HCT116 (cell line): Measurements from ENCODE around the gene TSPAN10. TPM values are rescaled to one million over a fixed set of nuclear protein-coding genes. Genes with fewer than 3 reads are reported as not detected.

ENCODE experiments used
- ATAC-seq: fragments of 200-7000 bp; cut with Tn5 transposase; 2 replicates; pipeline ENCODE4 v1.9.1; 2020; ENCODE audit warnings: mild to moderate bottlenecking, moderate library complexity
- BruUV-seq: library from RNA; stranded (reverse); fragments of 400-500 nt; replicated peaks from 2 replicates; lab custom pipeline; 2021; lab: Mats Ljungman, UMichigan
- CTCF ChIA-PET: fragments of 300-600 bp; sonication (Branson Sonifier 250); formaldehyde crosslinking; loops from one replicate; lab custom pipeline; 2021; ENCODE audit warnings: antibody characterized with exemption; lab: Charles Lee
- POLR2A ChIA-PET: fragments of 300-600, 350-600 bp; sonication (Branson Sonifier 250); formaldehyde crosslinking; loops from one replicate; lab custom pipeline; 2021; ENCODE audit warnings: antibody characterized with exemption; lab: Charles Lee
- RAD21 ChIA-PET, 2 experiments: fragments of 300-600 bp; sonication (Branson Sonifier 250); formaldehyde crosslinking; loops; one replicate each; lab custom pipeline; 2023; ENCODE audit warnings: low total read pairs in 2 of 2; ENCODE audit not compliant: uncharacterized antibody in 2 of 2, unreplicated experiment in 2 of 2, low non-redundant PET in 1 of 2; lab: Charles Lee
- DNase-seq: peaks from one replicate; pipeline ENCODE4 v3.0.0-alpha.2; 2010; ENCODE audit warnings: low read depth, low spot score
- H2AFZ ChIP-seq: fragments of 200-600 bp; shearing (Covaris generic), sonication (generic); 2 replicates; pipeline ENCODE4 v1.6.1; 2017; ENCODE audit warnings: low read depth, mixed run types, mixed read lengths, antibody characterized with exemption, low read length; ENCODE audit not compliant: poor library complexity, severe bottlenecking
- H3K27ac ChIP-seq: 2 replicates; pipeline ENCODE4 v1.5.1; 2012; ENCODE audit warnings: low read depth, low read length
- H3K27me3 ChIP-seq: fragments of 200-600 bp; sonication (generic); 2 replicates; pipeline ENCODE4 v1.6.1; 2016; ENCODE audit warnings: mixed run types, low read length, mixed read lengths; ENCODE audit not compliant: insufficient read depth
- H3K36me3 ChIP-seq, 2 experiments: fragments of 200-500 bp in 1 of 2; fragments of 200-600 bp in 1 of 2; sonication (Bioruptor generic) in 1 of 2; sonication (generic) in 1 of 2; 2 replicates each; pipeline versions ENCODE4 v1.5.1 to v1.6.1; 2014 to 2016; ENCODE audit warnings: low read length in 2 of 2, inconsistent platforms in 1 of 2, mixed read lengths in 1 of 2, mixed run types in 1 of 2; ENCODE audit not compliant: insufficient read depth in 2 of 2, control insufficient read depth in 1 of 2
- H3K4me1 ChIP-seq, 2 experiments: fragments of 200-600 bp in 1 of 2; sonication (generic) in 1 of 2; 2 replicates each; pipeline versions ENCODE4 v1.5.1 to v1.6.1; 2012 to 2017; ENCODE audit warnings: low read length in 2 of 2, inconsistent platforms in 1 of 2, mild to moderate bottlenecking in 1 of 2, mixed read lengths in 1 of 2, mixed run types in 1 of 2, moderate library complexity in 1 of 2; ENCODE audit not compliant: insufficient read depth in 2 of 2, control insufficient read depth in 1 of 2
- H3K4me2 ChIP-seq: fragments of 200-600 bp; sonication (generic); 2 replicates; pipeline ENCODE4 v1.6.1; 2017; ENCODE audit warnings: mixed run types, low read length, mixed read lengths
- H3K4me3 ChIP-seq, 2 experiments: fragments of 200-600 bp in 1 of 2; sonication (generic) in 1 of 2; replicated peaks in 1 of 2; 2 replicates each; pipeline ENCODE4 v1.5.1; 2011 to 2016; ENCODE audit warnings: low read length in 2 of 2, control low read depth in 1 of 2, low read depth in 1 of 2, mild to moderate bottlenecking in 1 of 2, mixed read lengths in 1 of 2, mixed run types in 1 of 2
- H3K79me2 ChIP-seq: fragments of 200-600 bp; sonication (generic); 2 replicates; pipeline ENCODE4 v1.6.1; 2017; ENCODE audit warnings: mild to moderate bottlenecking, mixed run types, low read length, moderate library complexity, mixed read lengths; ENCODE audit not compliant: insufficient read depth
- H3K9ac ChIP-seq: fragments of 200-600 bp; sonication (generic); 2 replicates; pipeline ENCODE4 v1.6.1; 2016; ENCODE audit warnings: low read length, mixed read lengths
- H3K9me2 ChIP-seq: fragments of 200-600 bp; sonication (generic), shearing (Covaris generic); 2 replicates; pipeline ENCODE4 v1.6.1; 2017; ENCODE audit warnings: mixed run types, mild to moderate bottlenecking, moderate library complexity; ENCODE audit not compliant: insufficient read depth
- H3K9me3 ChIP-seq, 2 experiments: fragments of 200-500 bp in 1 of 2; fragments of 200-600 bp in 1 of 2; sonication (Bioruptor generic) in 1 of 2; sonication (generic) in 1 of 2; 2 replicates each; pipeline ENCODE4 v1.6.1; 2014 to 2017; ENCODE audit warnings: low read length in 2 of 2, mixed read lengths in 2 of 2, inconsistent platforms in 1 of 2, low read depth in 1 of 2, mild to moderate bottlenecking in 1 of 2, mixed run types in 1 of 2, moderate library complexity in 1 of 2; ENCODE audit not compliant: control insufficient read depth in 1 of 2, insufficient read depth in 1 of 2
- H4K20me1 ChIP-seq: fragments of 200-600 bp; sonication (generic), shearing (Covaris generic); 2 replicates; pipeline ENCODE4 v1.6.1; 2017; ENCODE audit warnings: mixed run types, mild to moderate bottlenecking, moderate library complexity; ENCODE audit not compliant: insufficient read depth
- CBX3 ChIP-seq: IDR thresholded peaks from 2 replicates; pipeline ENCODE4 v1.6.1; 2012; ENCODE audit warnings: low read depth
- CEBPB ChIP-seq: IDR thresholded peaks from 2 replicates; pipeline ENCODE4 v1.6.1; 2012; ENCODE audit warnings: low read depth
- EGR1 ChIP-seq: IDR thresholded peaks from 2 replicates; pipeline ENCODE4 v1.6.1; 2012; ENCODE audit warnings: low read depth
- ELF1 ChIP-seq: IDR thresholded peaks from 2 replicates; pipeline ENCODE4 v1.6.1; 2012; ENCODE audit warnings: low read depth, borderline replicate concordance
- EZH2 ChIP-seq: fragments of 200-600 bp; sonication (generic); IDR thresholded peaks from 2 replicates; pipeline ENCODE4 v1.6.1; 2017; ENCODE audit warnings: antibody characterized with exemption, mixed run types
- EZH2phosphoT487 ChIP-seq: fragments of 200-600 bp; IDR thresholded peaks from 2 replicates; pipeline ENCODE4 v1.6.1; 2018; ENCODE audit warnings: antibody characterized with exemption, borderline replicate concordance
- JUND ChIP-seq: IDR thresholded peaks from 2 replicates; pipeline ENCODE4 v1.6.1; 2012
- POLR2A ChIP-seq: IDR thresholded peaks from 2 replicates; pipeline ENCODE4 v1.7.0; 2011; ENCODE audit warnings: borderline replicate concordance; ENCODE audit not compliant: insufficient read depth, insufficient read length; ENCODE audit errors: extremely low read depth
- POLR2AphosphoS5 ChIP-seq: IDR thresholded peaks from 2 replicates; pipeline ENCODE4 v1.6.1; 2011; ENCODE audit warnings: mild to moderate bottlenecking, low read depth, low read length, moderate library complexity
- RAD21 ChIP-seq: IDR thresholded peaks from 2 replicates; pipeline ENCODE4 v1.6.1; 2012; ENCODE audit warnings: low read depth, mild to moderate bottlenecking
- REST ChIP-seq: IDR thresholded peaks from 2 replicates; pipeline ENCODE4 v1.6.1; 2012; ENCODE audit warnings: low read depth
- SIN3A ChIP-seq: IDR thresholded peaks from 2 replicates; pipeline ENCODE4 v1.6.1; 2012; ENCODE audit warnings: low read depth
- SRF ChIP-seq: IDR thresholded peaks from 2 replicates; pipeline ENCODE4 v1.6.1; 2012; ENCODE audit warnings: low read depth
- TCF7L2 ChIP-seq: IDR thresholded peaks from 2 replicates; pipeline ENCODE4 v1.7.0; 2011; ENCODE audit warnings: borderline replicate concordance, inconsistent platforms; ENCODE audit not compliant: insufficient read depth, insufficient read length; ENCODE audit errors: extremely low read depth
- ZBTB33 ChIP-seq: IDR thresholded peaks from 2 replicates; pipeline ENCODE4 v1.6.1; 2011; ENCODE audit warnings: mild to moderate bottlenecking, low read length, moderate library complexity; ENCODE audit not compliant: insufficient replicate concordance; ENCODE audit errors: extremely low read depth
- ZFX ChIP-seq: fragments of 450-650 bp; IDR thresholded peaks from 2 replicates; pipeline ENCODE4 v1.6.1; 2017
- intact Hi-C: fragments of 100-400 bp; cut with micrococcal nuclease; formaldehyde crosslinking; loops from 2 replicates; pipeline ENCODE4 v1.10.0; 2022
- total RNA-seq: library from RNA; stranded (reverse); gene quantifications from one replicate; pipeline ENCODE4 v1.2.1, GENCODE V29; 2021; ENCODE audit not compliant: unreplicated experiment
- TF ChIP-seq, protein P1 (sequence below), 3 experiments: fragments of 200-600 bp in 1 of 3; sonication (generic) in 1 of 3; IDR thresholded peaks in 2 of 3; conservative IDR thresholded peaks in 1 of 3; 2 replicates each; pipeline ENCODE4 v1.5.1; 2012 to 2017; ENCODE audit warnings: low read depth in 2 of 3, low read length in 2 of 3, antibody characterized with exemption in 1 of 3, borderline replicate concordance in 1 of 3, control low read depth in 1 of 3, mild to moderate bottlenecking in 1 of 3, mixed read lengths in 1 of 3, mixed run types in 1 of 3, moderate library complexity in 1 of 3; ENCODE audit not compliant: insufficient read depth in 1 of 3
- TF ChIP-seq, protein P2 (sequence below): IDR thresholded peaks from 2 replicates; pipeline ENCODE4 v1.6.1; 2012

Gene TSPAN10
- total RNA-seq, 1 experiment from 2014 or later = 2.3 TPM

DNA sequence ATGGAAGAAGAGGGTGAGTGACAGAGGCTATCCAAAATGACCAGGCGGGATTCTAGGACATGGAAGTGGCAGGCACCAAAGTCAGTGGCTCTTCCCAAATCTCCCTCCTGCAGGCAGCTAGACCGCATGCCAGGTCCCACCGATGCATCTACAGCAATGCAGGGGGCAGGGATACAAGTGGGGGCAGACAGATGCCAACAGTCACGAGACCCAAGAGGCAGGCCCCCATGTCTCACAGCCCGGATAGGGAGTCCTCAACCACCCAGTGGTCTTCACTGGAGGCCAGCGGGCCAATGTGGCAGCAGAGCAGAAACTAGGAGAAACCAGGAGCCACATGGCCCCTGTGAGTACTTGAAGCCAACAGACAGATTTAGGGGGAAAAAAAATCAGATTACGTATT is 20.1 kb upstream of the TSPAN10 start:
- TF ChIP-seq CEBPB = no peak
- TF ChIP-seq POLR2A = no peak
- TF ChIP-seq ZFX = no peak
- no peak for TF ChIP-seq POLR2AphosphoS5
- no peak for TF ChIP-seq CBX3
- TF ChIP-seq RAD21 = no peak
- no peak for TF ChIP-seq EZH2phosphoT487
- no peak for TF ChIP-seq ZBTB33
- TF ChIP-seq, protein P1, sequence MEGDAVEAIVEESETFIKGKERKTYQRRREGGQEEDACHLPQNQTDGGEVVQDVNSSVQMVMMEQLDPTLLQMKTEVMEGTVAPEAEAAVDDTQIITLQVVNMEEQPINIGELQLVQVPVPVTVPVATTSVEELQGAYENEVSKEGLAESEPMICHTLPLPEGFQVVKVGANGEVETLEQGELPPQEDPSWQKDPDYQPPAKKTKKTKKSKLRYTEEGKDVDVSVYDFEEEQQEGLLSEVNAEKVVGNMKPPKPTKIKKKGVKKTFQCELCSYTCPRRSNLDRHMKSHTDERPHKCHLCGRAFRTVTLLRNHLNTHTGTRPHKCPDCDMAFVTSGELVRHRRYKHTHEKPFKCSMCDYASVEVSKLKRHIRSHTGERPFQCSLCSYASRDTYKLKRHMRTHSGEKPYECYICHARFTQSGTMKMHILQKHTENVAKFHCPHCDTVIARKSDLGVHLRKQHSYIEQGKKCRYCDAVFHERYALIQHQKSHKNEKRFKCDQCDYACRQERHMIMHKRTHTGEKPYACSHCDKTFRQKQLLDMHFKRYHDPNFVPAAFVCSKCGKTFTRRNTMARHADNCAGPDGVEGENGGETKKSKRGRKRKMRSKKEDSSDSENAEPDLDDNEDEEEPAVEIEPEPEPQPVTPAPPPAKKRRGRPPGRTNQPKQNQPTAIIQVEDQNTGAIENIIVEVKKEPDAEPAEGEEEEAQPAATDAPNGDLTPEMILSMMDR (IDR thresholded peaks at IDR 0.05 in 2 of 3, conservative IDR thresholded peaks at IDR 0.05 in 1 of 3; ENCODE audit: borderline replicate concordance in 1 of 3, insufficient read depth in 1 of 3, low read depth in 2 of 3, low read length in 2 of 3) = no peak
- no peak for TF ChIP-seq SRF
- TF ChIP-seq SIN3A = no peak
- no peak for TF ChIP-seq JUND
- TF ChIP-seq EZH2 = no peak
- no peak for TF ChIP-seq ELF1
- TF ChIP-seq EGR1 = no peak
- TF ChIP-seq TCF7L2 = no peak
- TF ChIP-seq REST = no peak
- TF ChIP-seq, protein P2, sequence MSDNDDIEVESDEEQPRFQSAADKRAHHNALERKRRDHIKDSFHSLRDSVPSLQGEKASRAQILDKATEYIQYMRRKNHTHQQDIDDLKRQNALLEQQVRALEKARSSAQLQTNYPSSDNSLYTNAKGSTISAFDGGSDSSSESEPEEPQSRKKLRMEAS = no peak
- H3K27me3 ChIP-seq = no peaks in the 10 kb centered on the region
- H2AFZ ChIP-seq = no peak overlapping the region
- peaks cover 9% of the 10 kb centered on the region; the same call in 1 of the 2 replicates for H4K20me1 ChIP-seq
- H3K4me1 ChIP-seq = no peaks in the 10 kb centered on the region
- no peak overlapping the region for H3K4me2 ChIP-seq
- H3K36me3 ChIP-seq = peaks cover 54 to 69% of the 10 kb centered on the region in 2 experiments
- BruUV-seq = no TSS peak
- CTCF ChIA-PET = no interaction called here
- no peak overlapping the region for H3K4me3 ChIP-seq
- intact Hi-C loops = no loop called here
- H3K9ac ChIP-seq = no peak overlapping the region
- DNase-seq = no peak
- H3K9me3 ChIP-seq = no peaks in the 10 kb centered on the region
- no peak for ATAC-seq
- H3K9me2 ChIP-seq = no peaks in the 10 kb centered on the region
- no peak overlapping the region for H3K27ac ChIP-seq
- POLR2A ChIA-PET = no interaction called here
- RAD21 ChIA-PET = no interaction called here
- peaks cover 86% of the 10 kb centered on the region for H3K79me2 ChIP-seq
